Measurements from ENCODE around the gene ANTXRL. TPM values are rescaled to one million over a fixed set of nuclear protein-coding genes. Genes with fewer than 3 reads are reported as not detected.

Gene ANTXRL
- total and polyA plus RNA-seq, 10 of the 15 experiments (the other 5 are each of a cell fraction or from before 2014, with no cell fraction given) = not detected

DNA sequence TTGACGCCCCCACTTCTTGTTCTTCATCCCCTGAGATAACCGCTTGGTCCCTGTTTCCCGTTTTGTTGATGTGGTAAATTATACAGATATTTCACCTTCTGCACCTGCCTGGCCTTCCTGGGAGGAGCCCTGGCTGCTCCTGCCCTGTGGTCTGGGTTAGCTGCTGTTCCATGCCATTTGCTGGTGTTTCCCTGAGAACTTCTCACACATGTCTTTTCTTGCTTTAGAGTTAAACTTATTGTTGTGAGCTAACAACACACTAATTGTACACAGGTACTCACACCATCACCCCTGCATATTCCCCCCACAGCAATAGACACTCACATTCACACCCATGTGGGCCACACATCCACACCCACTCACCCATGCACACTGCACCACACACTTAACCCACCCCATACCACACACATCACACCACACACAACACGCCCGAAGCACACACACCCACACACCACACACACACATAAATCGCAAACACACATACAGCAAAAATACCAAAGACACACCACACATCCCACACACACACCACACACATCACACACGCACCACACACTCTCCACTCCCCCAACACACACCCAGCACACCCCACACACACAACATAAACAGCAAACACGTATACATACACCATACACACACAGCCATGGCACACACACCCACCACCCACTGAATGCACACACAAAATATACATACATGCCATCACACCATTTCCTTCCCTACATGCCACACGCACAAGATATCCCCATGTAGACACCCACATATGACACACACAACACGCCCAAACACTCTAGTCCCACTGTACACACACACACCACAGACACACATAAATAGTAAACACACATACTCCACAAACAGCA, 19.4 kb upstream of the ANTXRL start:
- CTCF ChIA-PET = no interaction called here
- POLR2A ChIA-PET = no interaction called here
- FAIRE-seq (no peak), DNase-seq (ENCODE audit: low read depth, low spot score) (no peak), ATAC-seq (no peak)
- Histone ChIP-seq H2AFZ (ENCODE audit: control insufficient read depth, low read depth, low read length) (no peak overlapping the region), H3K27me3 (replicated peaks in 1 of 2; ENCODE audit: control insufficient read depth in 2 of 2, insufficient read depth in 2 of 2, low read length in 1 of 2) (no peaks in the 10 kb centered on the region), H3K4me2 (ENCODE audit: control insufficient read depth, insufficient read depth) (peak overlapping the region; percentile 80), H3K9ac (ENCODE audit: control insufficient read depth, insufficient read depth, low read length) (no peak overlapping the region), H4K20me1 (ENCODE audit: control insufficient read depth, insufficient read depth) (no peaks in the 10 kb centered on the region), H3K36me3 (ENCODE audit: control insufficient read depth in 2 of 2, insufficient read depth in 2 of 2, low read length in 1 of 2) (no peaks in the 10 kb centered on the region), H3K27ac (ENCODE audit: control insufficient read depth, insufficient read depth) (peak overlapping the region; percentile 73), H3K4me1 (ENCODE audit: control insufficient read depth, insufficient read depth, low read length) (peaks cover 35% of the 10 kb centered on the region), H3K4me3 (peak overlapping the region; percentile 55; the same call in 1 of the 2 replicates), H3K79me2 (ENCODE audit: control insufficient read depth, insufficient read depth, low read length) (peaks cover 5% of the 10 kb centered on the region), H3K9me3 (replicated peaks; ENCODE audit: control insufficient read depth, insufficient read depth, low read length) (no peaks in the 10 kb centered on the region)
- RAD21 ChIA-PET (ENCODE audit: unreplicated experiment) = no interaction called here
- BruUV-seq (replicated peaks) = no TSS peak
- SMC1A ChIA-PET (ENCODE audit: uncharacterized antibody, unreplicated experiment) = no interaction called here
- intact Hi-C loops (cut with micrococcal nuclease; ENCODE audit: unreplicated experiment) = no loop called here
- in situ Hi-C loops (cut with MboI) = no loop called here
- TF ChIP-seq, protein P1, sequence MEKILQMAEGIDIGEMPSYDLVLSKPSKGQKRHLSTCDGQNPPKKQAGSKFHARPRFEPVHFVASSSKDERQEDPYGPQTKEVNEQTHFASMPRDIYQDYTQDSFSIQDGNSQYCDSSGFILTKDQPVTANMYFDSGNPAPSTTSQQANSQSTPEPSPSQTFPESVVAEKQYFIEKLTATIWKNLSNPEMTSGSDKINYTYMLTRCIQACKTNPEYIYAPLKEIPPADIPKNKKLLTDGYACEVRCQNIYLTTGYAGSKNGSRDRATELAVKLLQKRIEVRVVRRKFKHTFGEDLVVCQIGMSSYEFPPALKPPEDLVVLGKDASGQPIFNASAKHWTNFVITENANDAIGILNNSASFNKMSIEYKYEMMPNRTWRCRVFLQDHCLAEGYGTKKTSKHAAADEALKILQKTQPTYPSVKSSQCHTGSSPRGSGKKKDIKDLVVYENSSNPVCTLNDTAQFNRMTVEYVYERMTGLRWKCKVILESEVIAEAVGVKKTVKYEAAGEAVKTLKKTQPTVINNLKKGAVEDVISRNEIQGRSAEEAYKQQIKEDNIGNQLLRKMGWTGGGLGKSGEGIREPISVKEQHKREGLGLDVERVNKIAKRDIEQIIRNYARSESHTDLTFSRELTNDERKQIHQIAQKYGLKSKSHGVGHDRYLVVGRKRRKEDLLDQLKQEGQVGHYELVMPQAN (conservative IDR thresholded peaks at IDR 0.05) = no peak
- no peak for TF ChIP-seq HDAC6 (IDR thresholded peaks at IDR 0.05; ENCODE audit: unreplicated experiment)
- no peak for TF ChIP-seq ZBTB40 (IDR thresholded peaks at IDR 0.05; ENCODE audit: borderline replicate concordance)
- no peak for TF ChIP-seq CHD1 (IDR thresholded peaks at IDR 0.05; ENCODE audit: low read depth, low read length)
- no peak for TF ChIP-seq IRF5 (IDR thresholded peaks at IDR 0.05; ENCODE audit: borderline replicate concordance)
- no peak for TF ChIP-seq FOXM1 (IDR thresholded peaks at IDR 0.05; ENCODE audit: low read depth, low read length)
- TF ChIP-seq, protein P2, sequence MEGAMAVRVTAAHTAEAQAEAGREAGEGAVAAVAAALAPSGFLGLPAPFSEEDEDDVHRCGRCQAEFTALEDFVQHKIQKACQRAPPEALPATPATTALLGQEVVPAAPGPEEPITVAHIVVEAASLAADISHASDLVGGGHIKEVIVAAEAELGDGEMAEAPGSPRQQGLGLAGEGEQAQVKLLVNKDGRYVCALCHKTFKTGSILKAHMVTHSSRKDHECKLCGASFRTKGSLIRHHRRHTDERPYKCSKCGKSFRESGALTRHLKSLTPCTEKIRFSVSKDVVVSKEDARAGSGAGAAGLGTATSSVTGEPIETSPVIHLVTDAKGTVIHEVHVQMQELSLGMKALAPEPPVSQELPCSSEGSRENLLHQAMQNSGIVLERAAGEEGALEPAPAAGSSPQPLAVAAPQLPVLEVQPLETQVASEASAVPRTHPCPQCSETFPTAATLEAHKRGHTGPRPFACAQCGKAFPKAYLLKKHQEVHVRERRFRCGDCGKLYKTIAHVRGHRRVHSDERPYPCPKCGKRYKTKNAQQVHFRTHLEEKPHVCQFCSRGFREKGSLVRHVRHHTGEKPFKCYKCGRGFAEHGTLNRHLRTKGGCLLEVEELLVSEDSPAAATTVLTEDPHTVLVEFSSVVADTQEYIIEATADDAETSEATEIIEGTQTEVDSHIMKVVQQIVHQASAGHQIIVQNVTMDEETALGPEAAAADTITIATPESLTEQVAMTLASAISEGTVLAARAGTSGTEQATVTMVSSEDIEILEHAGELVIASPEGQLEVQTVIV (IDR thresholded peaks at IDR 0.05; ENCODE audit: borderline replicate concordance, partially characterized antibody) = no peak
- TF ChIP-seq, protein P3, sequence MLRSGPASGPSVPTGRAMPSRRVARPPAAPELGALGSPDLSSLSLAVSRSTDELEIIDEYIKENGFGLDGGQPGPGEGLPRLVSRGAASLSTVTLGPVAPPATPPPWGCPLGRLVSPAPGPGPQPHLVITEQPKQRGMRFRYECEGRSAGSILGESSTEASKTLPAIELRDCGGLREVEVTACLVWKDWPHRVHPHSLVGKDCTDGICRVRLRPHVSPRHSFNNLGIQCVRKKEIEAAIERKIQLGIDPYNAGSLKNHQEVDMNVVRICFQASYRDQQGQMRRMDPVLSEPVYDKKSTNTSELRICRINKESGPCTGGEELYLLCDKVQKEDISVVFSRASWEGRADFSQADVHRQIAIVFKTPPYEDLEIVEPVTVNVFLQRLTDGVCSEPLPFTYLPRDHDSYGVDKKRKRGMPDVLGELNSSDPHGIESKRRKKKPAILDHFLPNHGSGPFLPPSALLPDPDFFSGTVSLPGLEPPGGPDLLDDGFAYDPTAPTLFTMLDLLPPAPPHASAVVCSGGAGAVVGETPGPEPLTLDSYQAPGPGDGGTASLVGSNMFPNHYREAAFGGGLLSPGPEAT (IDR thresholded peaks at IDR 0.05; ENCODE audit: low read depth) = no peak
- TF ChIP-seq ESRRA (IDR thresholded peaks at IDR 0.05; ENCODE audit: low read length) = no peak
- 51% methylated on average over 10 of the region's 10 CpGs for WGBS (ENCODE audit: insufficient coverage, insufficient replicate concordance, low lambda C conversion rate, missing lambda C conversion rate)
